Natural killer cell treated with Interleukin-12 subunit alpha and Interleukin-12 subunit beta and Interleukin-15 and Interleukin-18, amount 100 ng/mL, for 72 hours (primary cell): Measurements from ENCODE around the gene C10orf53. TPM values are rescaled to one million over a fixed set of nuclear protein-coding genes. Genes with fewer than 3 reads are reported as not detected.

Source experiments
- ATAC-seq, 2 donors: fragments of 150-1000 bp; cut with Tn5 transposase in 1 of 2; sonication (Bioruptor Pico), chemical (Tn5 transposase) in 1 of 2; 2 replicates each; pipeline ENCODE4 v1.10.0; 2021
- DNase-seq: peaks from one replicate; pipeline ENCODE4 v3.0.0; 2022; ENCODE audit warnings: low spot score
- H3K27ac Mint-ChIP-seq, 2 donors: 1 replicate in 1 of 2; 2 replicates in 1 of 2; pipeline ENCODE4 v1.8.0; 2022; ENCODE audit warnings: mixed read lengths in 2 of 2, mild to moderate bottlenecking in 1 of 2, moderate library complexity in 1 of 2
- H3K27me3 Mint-ChIP-seq, 2 donors: 1 replicate in 1 of 2; 2 replicates in 1 of 2; pipeline ENCODE4 v1.8.0; 2022; ENCODE audit warnings: mixed read lengths in 2 of 2
- H3K36me3 Mint-ChIP-seq: one replicate; pipeline ENCODE4 v1.8.0; 2022; ENCODE audit warnings: mixed read lengths
- H3K4me1 Mint-ChIP-seq, 2 donors: 1 replicate in 1 of 2; 2 replicates in 1 of 2; pipeline ENCODE4 v1.8.0; 2022; ENCODE audit warnings: low read depth in 2 of 2, mixed read lengths in 2 of 2, mild to moderate bottlenecking in 1 of 2
- H3K4me3 Mint-ChIP-seq: one replicate; pipeline ENCODE4 v1.8.0; 2022; ENCODE audit warnings: mixed read lengths
- H3K9me3 Mint-ChIP-seq: 2 replicates; pipeline ENCODE4 v1.8.0; 2022; ENCODE audit warnings: mixed read lengths
- total RNA-seq, 2 donors: library from RNA; stranded (reverse); gene quantifications; one replicate each; pipeline ENCODE4 v1.2.3, GENCODE V29; 2022

The C10orf53 gene
- total RNA-seq, 2 donors from 2014 or later: not detected

- Mint-ChIP-seq H3K36me3 (no peaks in the 10 kb centered on the region), H3K27me3 (peaks cover 10 to 16% of the 10 kb centered on the region in 2 donors), H3K9me3 (no peaks in the 10 kb centered on the region), H3K4me3 (no peak overlapping the region), H3K4me1 (peaks cover 0 to 3% of the 10 kb centered on the region in 2 donors), H3K27ac (no peak overlapping the region)
- DNase-seq: no peak
- ATAC-seq: no peak
Measured at GRCh38 chr10:49647985-49648795, 31.3 kb upstream of the C10orf53 start.

GRCh38 chr10:49649294-49649693 lies 30.2 kb upstream of the C10orf53 start:
- Mint-ChIP-seq H3K4me3 (no peak overlapping the region), H3K36me3 (no peaks in the 10 kb centered on the region), H3K27ac (no peak overlapping the region), H3K27me3 (peaks cover 7 to 17% of the 10 kb centered on the region in 2 donors), H3K9me3 (no peaks in the 10 kb centered on the region), H3K4me1 (peaks cover 0 to 3% of the 10 kb centered on the region in 2 donors)
- peak in 1 of 2 donors; percentile 21 for ATAC-seq
- DNase-seq: no peak

- Mint-ChIP-seq H3K4me1 (peaks cover 0 to 3% of the 10 kb centered on the region in 2 donors), H3K36me3 (no peaks in the 10 kb centered on the region), H3K9me3 (no peaks in the 10 kb centered on the region), H3K27ac (no peak overlapping the region), H3K27me3 (peaks cover 3 to 17% of the 10 kb centered on the region in 2 donors), H3K4me3 (no peak overlapping the region)
- DNase-seq (no peak), ATAC-seq (no peak)
Measured at GRCh38 chr10:49649936-49650723, 29.3 kb upstream of the C10orf53 start.

- Mint-ChIP-seq H3K27ac (no peak overlapping the region), H3K4me3 (no peak overlapping the region), H3K4me1 (peaks cover 0 to 3% of the 10 kb centered on the region in 2 donors), H3K27me3 (peaks cover 4 to 17% of the 10 kb centered on the region in 2 donors), H3K9me3 (no peaks in the 10 kb centered on the region), H3K36me3 (no peaks in the 10 kb centered on the region)
- DNase-seq (no peak), ATAC-seq (no peak)
Measured at GRCh38 chr10:49650724-49651034, 28.8 kb upstream of the C10orf53 start.

- peak in 1 of 2 donors; percentile 18 for ATAC-seq
- H3K4me3 Mint-ChIP-seq: no peak overlapping the region
- no peak for DNase-seq
- peaks cover 0 to 3% of the 10 kb centered on the region in 2 donors for H3K4me1 Mint-ChIP-seq
- no peak overlapping the region for H3K27ac Mint-ChIP-seq
- peaks cover 6 to 22% of the 10 kb centered on the region in 2 donors for H3K27me3 Mint-ChIP-seq
- H3K9me3 Mint-ChIP-seq: no peaks in the 10 kb centered on the region
- no peaks in the 10 kb centered on the region for H3K36me3 Mint-ChIP-seq
Measured at GRCh38 chr10:49651039-49651835, 28.2 kb upstream of the C10orf53 start.

- peaks cover 13 to 29% of the 10 kb centered on the region in 2 donors for H3K27me3 Mint-ChIP-seq
- no peaks in the 10 kb centered on the region for H3K36me3 Mint-ChIP-seq
- no peak for DNase-seq
- H3K9me3 Mint-ChIP-seq: no peaks in the 10 kb centered on the region
- ATAC-seq: no peak
- peaks cover 0 to 3% of the 10 kb centered on the region in 2 donors for H3K4me1 Mint-ChIP-seq
- H3K27ac Mint-ChIP-seq: no peak overlapping the region
- H3K4me3 Mint-ChIP-seq: no peak overlapping the region
Measured at GRCh38 chr10:49651917-49652316, 27.5 kb upstream of the C10orf53 start.

GRCh38 chr10:49652421-49653272 lies 26.8 kb upstream of the C10orf53 start:
- H3K9me3 Mint-ChIP-seq: no peaks in the 10 kb centered on the region
- DNase-seq (no peak), ATAC-seq (no peak)
- no peak overlapping the region for H3K4me3 Mint-ChIP-seq
- peaks cover 2% of the 10 kb centered on the region for H3K36me3 Mint-ChIP-seq
- peaks cover 0 to 3% of the 10 kb centered on the region in 2 donors for H3K4me1 Mint-ChIP-seq
- H3K27me3 Mint-ChIP-seq: peaks cover 13 to 32% of the 10 kb centered on the region in 2 donors
- no peak overlapping the region for H3K27ac Mint-ChIP-seq

- Mint-ChIP-seq H3K4me3 (no peak overlapping the region), H3K27ac (no peak overlapping the region), H3K36me3 (peaks cover 4% of the 10 kb centered on the region), H3K27me3 (peaks cover 13 to 30% of the 10 kb centered on the region in 2 donors), H3K4me1 (peaks cover 0 to 3% of the 10 kb centered on the region in 2 donors), H3K9me3 (no peaks in the 10 kb centered on the region)
- no peak for DNase-seq
- ATAC-seq: no peak
Measured at GRCh38 chr10:49653273-49653929, 26.1 kb upstream of the C10orf53 start.

- Mint-ChIP-seq H3K27me3 (peaks cover 13 to 36% of the 10 kb centered on the region in 2 donors), H3K9me3 (peaks cover 5% of the 10 kb centered on the region), H3K4me3 (no peak overlapping the region), H3K27ac (no peak overlapping the region), H3K36me3 (peaks cover 9% of the 10 kb centered on the region), H3K4me1 (peaks cover 0 to 2% of the 10 kb centered on the region in 2 donors)
- no peak for DNase-seq
- ATAC-seq: no peak
Measured at GRCh38 chr10:49654036-49654693, 25.3 kb upstream of the C10orf53 start.

- Mint-ChIP-seq H3K4me3 (no peak overlapping the region), H3K27ac (no peak overlapping the region), H3K9me3 (peaks cover 11% of the 10 kb centered on the region), H3K27me3 (peaks cover 13 to 41% of the 10 kb centered on the region in 2 donors), H3K4me1 (no peaks in the 10 kb centered on the region), H3K36me3 (peaks cover 11% of the 10 kb centered on the region)
- ATAC-seq: no peak
- DNase-seq: no peak
Measured at GRCh38 chr10:49655099-49655498, 24.4 kb upstream of the C10orf53 start.

GRCh38 chr10:49656845-49657493 lies 22.5 kb upstream of the C10orf53 start:
- no peak for ATAC-seq
- peak; percentile 47 for DNase-seq
- H3K4me1 Mint-ChIP-seq: no peaks in the 10 kb centered on the region
- H3K27ac Mint-ChIP-seq: no peak overlapping the region
- H3K9me3 Mint-ChIP-seq: peaks cover 15% of the 10 kb centered on the region
- no peak overlapping the region for H3K4me3 Mint-ChIP-seq
- peaks cover 13 to 41% of the 10 kb centered on the region in 2 donors for H3K27me3 Mint-ChIP-seq
- H3K36me3 Mint-ChIP-seq: peaks cover 11% of the 10 kb centered on the region

GRCh38 chr10:49657606-49658005 lies 21.8 kb upstream of the C10orf53 start:
- Mint-ChIP-seq H3K9me3 (peaks cover 15% of the 10 kb centered on the region), H3K27ac (no peak overlapping the region), H3K36me3 (peaks cover 11% of the 10 kb centered on the region), H3K27me3 (peaks cover 10 to 38% of the 10 kb centered on the region in 2 donors), H3K4me1 (no peaks in the 10 kb centered on the region), H3K4me3 (no peak overlapping the region)
- ATAC-seq (no peak), DNase-seq (no peak)
